Loucy (cell line): ENCODE results near the gene SEMA3A.

Source experiments
- H2AFZ ChIP-seq: fragments of 200-600 bp; sonication (generic); 2 replicates; pipeline ENCODE4 v1.6.0; 2016; ENCODE audit warnings: antibody characterized with exemption, mild to moderate bottlenecking, low read length, moderate library complexity
- H3F3A ChIP-seq: fragments of 200-600 bp; 2 replicates; pipeline ENCODE4 v1.6.0; 2016; ENCODE audit warnings: antibody characterized with exemption, low read depth, mild to moderate bottlenecking
- H3K27me3 ChIP-seq: fragments of 200-600 bp; sonication (generic); 2 replicates; pipeline ENCODE4 v1.6.1; 2014; ENCODE audit warnings: low read length, mild to moderate bottlenecking; ENCODE audit not compliant: insufficient read depth, poor library complexity, severe bottlenecking
- H3K36me3 ChIP-seq: fragments of 200-600 bp; sonication (generic); 2 replicates; pipeline ENCODE4 v1.6.1; 2016; ENCODE audit warnings: low read length; ENCODE audit not compliant: insufficient read depth
- H3K4me1 ChIP-seq: fragments of 200-600 bp; sonication (generic); 2 replicates; pipeline ENCODE4 v1.5.1; 2014; ENCODE audit warnings: low read length, mild to moderate bottlenecking; ENCODE audit not compliant: insufficient read depth, poor library complexity, severe bottlenecking
- H3K4me2 ChIP-seq: fragments of 200-600 bp; sonication (generic); 2 replicates; pipeline ENCODE4 v1.6.0; 2014; ENCODE audit warnings: antibody characterized with exemption, low read length, low read depth, mild to moderate bottlenecking; ENCODE audit not compliant: poor library complexity, severe bottlenecking
- H3K4me3 ChIP-seq: fragments of 200-600 bp; sonication (generic); 2 replicates; pipeline ENCODE4 v1.5.1; 2014; ENCODE audit warnings: low read length, mild to moderate bottlenecking, mixed read lengths; ENCODE audit not compliant: poor library complexity, severe bottlenecking
- H3K79me2 ChIP-seq: fragments of 200-600 bp; sonication (generic); 2 replicates; pipeline ENCODE4 v1.6.1; 2014; ENCODE audit warnings: low read length; ENCODE audit not compliant: insufficient read depth
- H3K9ac ChIP-seq: fragments of 200-600 bp; sonication (generic); 2 replicates; pipeline ENCODE4 v1.6.0; 2014; ENCODE audit warnings: mild to moderate bottlenecking, low read depth, low read length, moderate library complexity; ENCODE audit not compliant: poor library complexity, severe bottlenecking
- H3K9me2 ChIP-seq: fragments of 200-600 bp; sonication (generic); replicated peaks from 2 replicates; pipeline ENCODE4 v1.6.1; 2016; ENCODE audit warnings: low read depth, low read length, mixed read lengths
- H3K9me3 ChIP-seq: fragments of 200-600 bp; sonication (generic); 2 replicates; pipeline ENCODE4 v1.6.1; 2014; ENCODE audit warnings: mild to moderate bottlenecking, antibody characterized with exemption, low read length, low read depth; ENCODE audit not compliant: insufficient read depth
- H4K20me1 ChIP-seq: fragments of 200-600 bp; sonication (generic); 2 replicates; pipeline ENCODE4 v1.6.0; 2014; ENCODE audit warnings: antibody characterized with exemption, low read length, mild to moderate bottlenecking; ENCODE audit not compliant: insufficient read depth, poor library complexity, severe bottlenecking
- CTCF ChIP-seq: fragments of 200-600 bp; sonication (generic); conservative IDR thresholded peaks from 2 replicates; pipeline ENCODE4 v1.5.1; 2014; ENCODE audit warnings: mild to moderate bottlenecking, antibody characterized with exemption, low read length
- EZH2phosphoT487 ChIP-seq: fragments of 200-600 bp; IDR thresholded peaks from 2 replicates; pipeline ENCODE4 v1.6.1; 2018; ENCODE audit warnings: antibody characterized with exemption, mild to moderate bottlenecking, moderate library complexity, borderline replicate concordance

The SEMA3A gene

GRCh38 chr7:84044834-84045233 is 149.8 kb downstream of the SEMA3A start:
- Histone ChIP-seq H3K4me2 (no peak overlapping the region), H3K4me1 (no peaks in the 10 kb centered on the region)

GRCh38 chr7:84043661-84044191 is 150.9 kb downstream of the SEMA3A start:
- H3K9me2 ChIP-seq = no peaks in the 10 kb centered on the region
- no peaks in the 10 kb centered on the region for H3K4me1 ChIP-seq
- TF ChIP-seq EZH2phosphoT487 (no peak), CTCF (no peak)
- H3K27me3 ChIP-seq = no peaks in the 10 kb centered on the region
- H3K9ac ChIP-seq = no peak overlapping the region
- H3K9me3 ChIP-seq = no peaks in the 10 kb centered on the region
- no peak overlapping the region for H3K4me3 ChIP-seq
- H3K4me2 ChIP-seq = no peak overlapping the region
- no peaks in the 10 kb centered on the region for H3K79me2 ChIP-seq
- H2AFZ ChIP-seq = no peak overlapping the region
- H4K20me1 ChIP-seq = no peaks in the 10 kb centered on the region
- no peaks in the 10 kb centered on the region for H3F3A ChIP-seq
- no peaks in the 10 kb centered on the region for H3K36me3 ChIP-seq

More at GRCh38 chr7:84044834-84045233, 149.8 kb downstream of the SEMA3A start:
- Histone ChIP-seq H2AFZ (no peak overlapping the region), H3K9me2 (no peaks in the 10 kb centered on the region), H3F3A (no peaks in the 10 kb centered on the region), H3K36me3 (no peaks in the 10 kb centered on the region), H3K9me3 (no peaks in the 10 kb centered on the region), H3K27me3 (no peaks in the 10 kb centered on the region), H4K20me1 (no peaks in the 10 kb centered on the region), H3K9ac (no peak overlapping the region), H3K4me3 (no peak overlapping the region), H3K79me2 (no peaks in the 10 kb centered on the region)
- TF ChIP-seq EZH2phosphoT487 (no peak), CTCF (no peak)

- Histone ChIP-seq H2AFZ (no peak overlapping the region), H3K9me2 (no peaks in the 10 kb centered on the region), H3K4me3 (no peak overlapping the region), H3K9me3 (no peaks in the 10 kb centered on the region), H3K4me2 (no peak overlapping the region), H3K79me2 (no peaks in the 10 kb centered on the region), H3K9ac (no peak overlapping the region), H3F3A (no peaks in the 10 kb centered on the region), H4K20me1 (no peaks in the 10 kb centered on the region), H3K4me1 (no peaks in the 10 kb centered on the region), H3K36me3 (no peaks in the 10 kb centered on the region), H3K27me3 (no peaks in the 10 kb centered on the region)
- TF ChIP-seq EZH2phosphoT487 = no peak
- no peak for TF ChIP-seq CTCF
Measured at GRCh38 chr7:84042110-84042539, 152.5 kb downstream of the SEMA3A start.
